ENCODE data around the gene SENP8. TPM values are rescaled to one million over a fixed set of nuclear protein-coding genes. Genes with fewer than 3 reads are reported as not detected.
A peak's percentile ranks its signal among the peaks of the same experiment; 100 is the strongest.

The SENP8 gene
- total RNA-seq, 1 experiment from 2014 or later, result 2.6 TPM

DNA sequence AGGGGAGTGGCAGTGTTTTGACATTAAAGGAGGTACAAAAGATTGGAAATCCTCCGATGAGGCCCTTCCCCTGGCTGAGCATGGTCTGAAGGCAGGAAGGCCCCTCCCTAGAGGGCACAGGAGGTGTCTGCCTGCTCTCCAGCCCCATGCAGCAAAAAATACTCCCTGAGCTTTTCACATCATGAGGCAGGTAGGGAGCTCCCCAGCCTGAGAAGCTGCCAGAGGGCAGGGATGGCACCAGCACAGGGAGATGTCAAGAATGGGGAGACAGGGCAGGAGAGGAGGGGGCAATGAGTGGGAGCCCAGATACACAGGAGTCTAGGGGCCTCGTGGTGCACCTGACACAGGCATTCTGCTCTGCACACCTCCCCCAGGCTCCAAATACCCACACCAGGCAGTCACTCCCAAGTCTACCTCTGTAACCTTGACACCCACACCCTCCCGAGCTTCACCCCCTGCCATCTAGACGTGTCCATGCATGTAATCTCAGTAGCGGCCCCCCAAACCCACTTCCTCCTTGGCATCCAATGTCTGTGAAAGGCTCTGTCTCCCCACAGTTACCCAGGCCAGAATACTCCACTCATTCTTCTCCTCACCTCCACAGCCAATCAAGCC lies 56.5 kb downstream of the SENP8 start:
- DNase-seq (ENCODE audit: low read depth), result no peak

DNA sequence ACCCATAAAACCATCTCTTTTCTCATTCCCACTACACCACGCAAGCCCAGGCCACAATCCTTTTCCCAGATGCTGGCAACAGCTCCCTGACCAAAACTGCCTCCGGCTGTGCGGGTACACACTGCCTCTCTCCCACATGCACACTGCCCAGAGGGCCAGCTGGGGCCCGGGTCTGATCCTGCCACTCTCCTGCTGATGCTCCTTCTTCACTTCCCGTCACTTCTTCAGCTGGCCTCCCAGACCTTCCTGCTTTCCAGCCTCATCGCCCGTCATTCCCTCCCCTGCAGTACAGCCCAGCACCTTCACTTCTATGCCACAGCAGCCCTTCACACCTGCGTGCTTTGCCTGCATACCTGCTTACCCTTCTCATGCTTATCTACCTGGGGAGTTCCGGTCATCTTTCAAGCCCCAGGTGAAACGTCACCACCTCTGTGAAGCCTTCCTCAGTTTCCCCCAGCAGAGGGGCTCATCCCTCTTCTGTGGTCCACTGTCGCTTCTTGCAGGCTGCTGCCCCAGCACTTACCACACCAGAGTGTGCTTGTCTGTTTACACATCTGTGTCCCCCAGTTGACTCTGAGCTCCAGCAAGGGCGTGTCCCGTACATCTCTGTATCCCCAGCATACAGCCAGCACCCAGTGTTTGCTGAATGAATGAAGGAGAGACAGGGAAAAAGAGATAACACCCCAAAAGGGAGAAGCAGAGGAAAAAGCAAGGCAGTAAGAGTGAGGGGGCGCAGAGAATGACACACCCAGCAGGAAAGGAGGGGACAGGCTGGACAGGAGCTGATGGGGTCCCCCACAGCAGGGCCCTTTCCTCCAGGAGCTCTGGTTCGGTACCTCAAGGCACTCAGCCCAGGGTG lies 57.2 kb downstream of the SENP8 start:
- DNase-seq (ENCODE audit: low read depth), result peak; percentile 15

DNA sequence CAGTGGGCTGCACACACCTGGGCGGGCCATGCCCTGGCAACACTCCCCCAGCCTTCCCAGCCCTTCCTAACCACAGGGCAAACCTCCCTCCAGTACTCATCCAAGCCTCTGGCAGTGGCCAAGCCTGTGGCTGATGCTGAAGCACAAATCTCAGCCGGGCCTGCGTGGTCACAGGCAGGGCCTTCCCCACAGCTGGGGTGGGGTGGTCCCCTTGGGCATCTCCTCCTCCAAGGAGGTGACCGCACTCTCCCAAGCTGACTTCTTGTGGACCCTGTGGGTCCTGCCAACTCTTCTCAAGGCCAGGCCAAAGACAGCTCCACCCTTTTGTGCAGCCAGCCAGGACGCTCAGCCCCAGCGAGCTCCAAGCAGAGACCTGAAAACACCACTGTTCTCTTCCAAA lies 58.0 kb downstream of the SENP8 start:
- no peak for DNase-seq (ENCODE audit: low read depth)

DNA sequence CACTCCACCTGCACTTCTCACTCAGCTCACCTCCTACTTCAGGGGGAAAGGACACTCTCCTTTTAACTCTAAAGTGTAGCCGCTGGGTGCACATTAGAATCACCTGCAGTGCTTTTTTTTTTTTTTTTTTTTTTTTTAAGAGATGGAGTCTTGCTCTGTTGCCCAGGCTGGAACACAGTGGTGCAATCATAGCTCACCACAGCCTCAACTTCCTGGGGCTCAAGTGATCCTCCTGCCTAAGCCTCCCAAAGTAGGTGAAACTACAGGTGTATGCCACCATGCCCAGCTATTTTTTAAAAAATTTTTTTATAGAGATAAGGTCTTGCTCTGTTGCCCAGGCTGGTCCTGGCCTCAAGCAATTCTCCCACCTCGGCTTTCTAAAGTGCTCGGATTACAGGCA lies 58.5 kb downstream of the SENP8 start:
- DNase-seq (ENCODE audit: low read depth), result no peak

DNA sequence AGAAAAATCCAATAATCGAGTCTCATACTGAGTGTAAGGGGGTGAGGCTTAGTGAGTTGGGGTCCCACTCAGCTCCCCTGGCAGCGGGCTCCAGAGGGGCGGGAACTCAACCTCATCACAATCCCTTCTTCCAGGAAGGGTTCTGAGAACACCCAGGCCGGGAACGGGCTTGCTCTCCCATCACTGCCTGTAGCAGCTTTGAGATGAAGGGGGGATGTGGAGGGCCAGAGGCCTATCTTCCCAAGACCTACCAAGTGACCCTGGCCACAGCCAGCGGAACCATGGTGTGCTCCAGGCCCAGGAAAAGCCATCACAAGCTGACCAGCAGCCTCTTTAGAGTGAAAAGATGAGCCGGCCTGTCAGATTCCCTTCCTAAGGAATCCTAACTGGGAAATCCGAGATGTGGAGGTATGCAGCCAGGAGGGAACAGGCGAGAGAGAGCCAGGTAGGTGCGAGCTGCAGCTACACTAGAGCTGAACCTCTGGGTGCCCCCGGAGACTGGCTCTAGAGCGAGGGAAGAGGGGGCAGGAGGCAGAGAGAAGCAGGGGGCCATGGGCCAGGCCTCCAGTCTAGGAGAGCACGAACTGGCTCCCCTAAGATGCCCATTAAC lies 60.9 kb downstream of the SENP8 start:
- DNase-seq (ENCODE audit: low read depth), result no peak

DNA sequence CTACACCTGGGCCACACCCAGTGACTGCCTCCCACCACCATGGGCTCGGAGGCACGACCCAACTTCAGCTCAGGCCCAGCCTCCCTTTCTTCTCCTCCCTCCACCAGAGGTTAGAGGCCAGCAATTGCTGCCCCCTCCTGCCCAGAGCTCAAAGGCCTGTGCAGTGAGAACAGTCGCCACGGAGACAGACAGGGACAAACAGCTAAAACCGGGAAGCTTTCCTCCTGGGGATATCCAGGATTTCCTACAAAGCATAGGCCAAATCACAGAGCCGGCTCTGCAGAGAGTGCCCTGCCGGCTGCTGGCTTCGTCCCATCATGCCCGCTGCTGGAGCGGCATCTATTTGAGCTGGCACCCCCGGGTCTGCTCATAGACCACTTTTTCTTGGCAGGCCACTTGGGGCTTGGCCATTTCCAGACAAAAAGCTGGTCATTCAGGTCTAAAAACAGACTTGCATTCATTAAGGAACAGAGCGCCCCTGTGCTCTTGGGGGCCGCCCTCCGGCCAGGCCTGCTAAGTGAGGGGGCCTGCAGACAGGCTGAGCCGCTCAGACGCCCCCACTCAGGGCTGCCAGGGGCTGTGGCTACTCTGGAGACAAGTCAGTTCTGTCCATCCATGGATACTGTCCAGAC lies 61.9 kb downstream of the SENP8 start:
- DNase-seq (ENCODE audit: low read depth), result peak; percentile 30

DNA sequence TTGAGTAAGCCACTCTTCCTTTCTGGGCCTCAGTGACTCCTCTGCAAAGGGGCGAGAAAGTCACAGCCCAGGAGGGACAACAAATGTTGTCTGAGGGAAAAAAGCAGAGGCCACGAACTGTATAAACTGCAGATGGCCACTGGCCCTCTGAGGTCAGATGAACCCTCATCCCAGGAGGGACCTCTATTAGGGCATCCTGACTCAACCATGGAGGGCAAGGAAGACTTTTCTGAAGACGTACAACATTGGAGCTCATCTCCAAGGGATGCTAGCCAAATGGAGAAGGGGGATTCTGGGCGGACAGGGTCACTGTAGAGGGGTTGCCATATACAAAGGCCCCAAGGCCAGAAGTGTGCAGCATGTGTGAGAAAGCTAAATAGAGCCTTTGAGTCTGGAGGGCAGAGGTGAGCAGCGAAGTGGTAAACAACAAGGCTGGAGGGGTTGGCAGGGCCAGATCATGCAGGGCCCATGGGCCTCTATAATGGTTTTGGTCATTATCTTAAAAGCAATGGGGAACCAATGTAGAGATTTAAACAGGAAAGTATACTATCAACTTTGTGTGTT lies 62.6 kb downstream of the SENP8 start:
- no peak for DNase-seq (ENCODE audit: low read depth)

DNA sequence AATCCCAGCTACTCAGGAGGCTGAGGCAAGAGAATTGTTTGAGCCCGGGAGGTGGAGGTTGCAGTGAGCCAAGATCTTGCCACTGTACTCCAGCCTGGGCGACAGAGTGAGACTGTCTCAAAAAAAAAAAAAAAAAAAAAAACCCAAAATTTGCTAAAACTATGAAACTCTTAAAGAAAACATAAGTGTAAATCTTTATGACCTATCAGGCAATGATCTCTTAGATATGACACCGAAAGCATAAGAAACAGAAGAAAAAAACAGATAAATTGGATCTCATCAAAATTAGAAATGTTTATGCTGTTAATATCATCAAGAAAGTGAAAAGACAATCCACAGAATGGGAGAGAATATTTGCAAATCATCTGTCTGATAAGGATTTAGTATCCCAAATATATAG lies 64.0 kb downstream of the SENP8 start:
- DNase-seq (ENCODE audit: low read depth), result no peak

DNA sequence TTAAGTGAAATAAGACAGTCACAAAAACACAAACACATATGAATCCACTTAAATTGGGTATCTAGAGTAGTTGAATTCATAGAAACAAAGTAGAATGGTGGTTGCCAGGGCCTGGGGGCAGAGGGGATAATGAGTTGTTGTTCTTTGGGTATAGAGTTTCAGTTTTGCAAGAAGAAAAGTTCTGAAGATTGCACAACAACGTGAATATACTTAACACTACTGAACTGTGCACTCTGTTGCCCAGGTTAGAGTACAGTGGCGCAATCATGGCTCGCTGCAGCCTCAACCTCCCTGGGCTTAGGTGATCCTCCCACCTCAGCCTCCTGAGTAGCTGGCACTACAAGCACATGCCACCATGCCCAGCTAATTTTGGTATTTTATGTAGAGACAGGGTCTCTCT lies 64.5 kb downstream of the SENP8 start:
- peak; percentile 68 for DNase-seq (ENCODE audit: low read depth)

DNA sequence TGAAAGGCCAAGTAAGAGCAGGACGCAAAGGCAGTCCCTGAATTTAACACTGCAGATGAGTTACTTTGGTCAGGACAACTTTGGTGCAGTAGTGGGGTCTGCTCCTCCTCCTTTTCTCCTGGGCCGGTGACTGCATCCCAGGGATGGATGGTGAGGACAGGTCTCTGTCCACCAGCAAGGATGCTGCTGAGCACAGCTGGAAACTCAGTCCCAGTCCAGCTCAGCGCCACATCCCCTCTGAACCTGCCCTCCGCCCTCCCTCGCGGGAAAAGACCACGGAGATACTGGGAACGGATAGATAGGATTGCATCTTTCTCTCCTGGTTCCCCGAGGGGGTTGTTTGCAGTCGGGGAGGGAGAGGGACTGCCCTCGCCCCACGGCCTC lies 65.6 kb downstream of the SENP8 start:
- no peak for DNase-seq (ENCODE audit: low read depth)

DNA sequence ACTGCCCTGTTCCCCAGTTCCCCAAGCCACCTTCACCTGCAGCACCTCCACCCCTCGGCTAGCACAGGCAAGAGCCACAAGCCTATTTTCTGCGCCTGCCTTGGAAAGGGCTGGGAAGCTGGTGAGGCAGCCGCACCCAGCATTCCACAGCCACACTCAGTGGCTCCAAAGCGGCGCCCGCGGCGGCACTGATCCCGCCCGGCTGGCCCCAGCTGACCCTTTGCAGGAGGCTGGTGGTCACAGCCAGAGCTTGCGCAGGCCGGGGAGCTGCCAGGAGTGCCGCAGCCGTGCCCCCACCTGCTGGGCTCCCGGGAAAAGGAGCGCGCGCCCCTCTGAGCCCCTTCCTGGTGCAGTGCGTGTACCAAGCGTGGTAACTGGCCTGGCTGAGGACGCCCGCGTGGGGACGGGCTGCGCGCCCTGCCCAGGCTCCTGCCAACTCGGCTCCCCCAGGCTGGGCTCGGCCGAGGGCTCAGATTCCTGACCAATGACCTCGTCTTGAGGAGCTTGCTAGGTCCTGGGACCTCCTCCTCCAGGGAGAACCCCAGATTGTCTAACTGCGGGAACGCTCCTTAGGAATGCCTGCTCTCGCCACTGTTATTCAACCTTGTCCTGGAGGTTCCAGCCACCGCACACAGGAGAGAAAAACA lies 66.1 kb downstream of the SENP8 start:
- DNase-seq (ENCODE audit: low read depth), result peak; percentile 72

DNA sequence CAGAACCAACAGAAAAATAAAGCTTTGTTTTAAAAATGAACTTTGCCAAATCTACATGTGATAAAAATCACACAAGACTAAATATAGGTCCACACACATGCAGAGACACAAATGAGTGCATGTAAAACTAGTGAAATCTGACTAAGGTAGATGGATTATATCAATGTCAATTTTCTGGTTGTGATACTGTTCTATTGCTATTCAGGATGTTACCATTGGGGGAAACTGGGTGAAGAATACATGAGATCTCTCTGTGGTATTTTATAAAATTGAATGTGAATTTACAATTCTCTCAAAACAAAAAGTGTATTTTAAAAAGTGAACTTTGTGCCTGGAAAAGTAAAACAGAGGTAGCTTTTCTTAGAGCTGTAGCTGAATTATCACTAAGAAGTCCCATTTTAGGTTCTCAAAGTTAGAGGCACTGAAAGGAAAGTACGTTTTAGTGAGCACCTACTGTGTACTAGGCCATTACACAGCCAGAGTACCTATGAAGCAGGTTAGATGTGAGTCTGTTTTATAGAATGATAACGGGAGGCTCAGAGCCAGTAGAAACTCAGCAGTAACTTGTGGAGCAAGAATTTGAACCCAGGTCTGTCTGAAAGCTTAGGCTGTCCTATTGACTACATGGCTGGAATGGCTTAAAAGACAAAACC lies 71.2 kb downstream of the SENP8 start:
- DNase-seq (ENCODE audit: low read depth), result no peak

DNA sequence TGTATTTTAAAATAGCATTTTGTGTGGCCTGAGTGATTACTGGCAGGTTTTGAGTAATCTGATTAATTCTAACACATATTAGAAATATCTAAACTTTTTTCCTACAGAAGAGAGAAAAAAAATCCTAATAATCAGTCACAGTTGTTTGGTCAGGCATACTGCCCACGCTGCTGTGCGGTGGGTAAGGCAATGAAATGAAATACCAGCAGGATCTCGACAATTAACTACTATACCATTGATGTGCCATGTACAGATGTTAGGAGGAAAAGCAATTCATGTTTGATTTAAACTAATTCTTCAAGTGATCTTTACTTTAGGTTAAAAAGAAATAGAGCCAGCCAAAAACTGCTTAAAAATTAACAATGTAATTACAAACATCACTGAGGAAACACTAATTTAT lies 74.2 kb downstream of the SENP8 start:
- no peak for DNase-seq (ENCODE audit: low read depth)

Other genes starting within 250 kb of the SENP8 start
- 18.4 and 21.4 TPM in 2 replicates for gene MYO9A, start 253 bp upstream of the SENP8 start, total RNA-seq (2014; rRNA removed; shearing (Covaris generic))
- gene GRAMD2A, start 79.4 kb downstream of the SENP8 start, total RNA-seq (2014; rRNA removed; shearing (Covaris generic)), result not detected in 2 replicates
- gene PKM, start 112.8 kb downstream of the SENP8 start, total RNA-seq (2014; rRNA removed; shearing (Covaris generic)), result 2,644 and 2,870 TPM in 2 replicates
- gene PARP6, start 154.2 kb downstream of the SENP8 start, total RNA-seq (2014; rRNA removed; shearing (Covaris generic)), result 19.5 and 28.8 TPM in 2 replicates
- gene CELF6, start 201.8 kb downstream of the SENP8 start, total RNA-seq (2014; rRNA removed; shearing (Covaris generic)), result not detected in 2 replicates

Data from RPMI7951 (cell line).